Mesenchymal stem cell (in vitro differentiated cells and primary cell): ENCODE measurements around the gene METTL25B.

Experiments
- DNase-seq: peaks from one replicate; pipeline ENCODE4 v3.0.0-alpha.2; 2013
- H2AFZ ChIP-seq: one replicate; pipeline ENCODE4 v1.6.1; 2013; ENCODE audit warnings: low read depth, mild to moderate bottlenecking, control low read depth, inconsistent platforms, low read length, moderate library complexity
- H2AK5ac ChIP-seq: 2 replicates; pipeline ENCODE4 v1.6.1; 2013; ENCODE audit warnings: low read length, moderate library complexity, mild to moderate bottlenecking, inconsistent platforms; ENCODE audit not compliant: severe bottlenecking
- H2BK120ac ChIP-seq: one replicate; pipeline ENCODE4 v1.6.1; 2013; ENCODE audit warnings: low read depth, mild to moderate bottlenecking, inconsistent platforms, low read length, moderate library complexity
- H2BK12ac ChIP-seq, 2 experiments: one replicate each; pipeline ENCODE4 v1.6.1; 2013; ENCODE audit warnings: inconsistent platforms in 2 of 2, low read length in 2 of 2, mild to moderate bottlenecking in 2 of 2, moderate library complexity in 2 of 2, control low read depth in 1 of 2
- H2BK15ac ChIP-seq: one replicate; pipeline ENCODE4 v1.6.1; 2013; ENCODE audit warnings: mild to moderate bottlenecking, low read depth, inconsistent platforms; ENCODE audit not compliant: poor library complexity, severe bottlenecking
- H2BK5ac ChIP-seq: 2 replicates; pipeline ENCODE4 v1.6.1; 2013; ENCODE audit warnings: low read depth, mild to moderate bottlenecking, low read length, control low read depth, inconsistent platforms; ENCODE audit not compliant: poor library complexity, severe bottlenecking
- H3K14ac ChIP-seq, 2 experiments: one replicate each; pipeline ENCODE4 v1.6.1; 2013; ENCODE audit warnings: inconsistent platforms in 2 of 2, low read length in 2 of 2, control low read depth in 1 of 2, mild to moderate bottlenecking in 1 of 2, moderate library complexity in 1 of 2
- H3K18ac ChIP-seq, 2 experiments: one replicate each; pipeline ENCODE4 v1.6.1; 2013; ENCODE audit warnings: inconsistent platforms in 2 of 2, low read length in 2 of 2, control low read depth in 1 of 2, low read depth in 1 of 2, mild to moderate bottlenecking in 1 of 2
- H3K23ac ChIP-seq, 2 experiments: one replicate each; pipeline ENCODE4 v1.6.1; 2013; ENCODE audit warnings: inconsistent platforms in 2 of 2, low read length in 2 of 2, mild to moderate bottlenecking in 2 of 2, moderate library complexity in 2 of 2, control low read depth in 1 of 2
- H3K27ac ChIP-seq: 2 replicates; pipeline ENCODE4 v1.5.1; 2013; ENCODE audit warnings: mild to moderate bottlenecking, moderate library complexity, low read length, control low read depth, inconsistent platforms; ENCODE audit not compliant: poor library complexity, severe bottlenecking
- H3K27me3 ChIP-seq, 2 experiments: 2 replicates each; pipeline versions ENCODE4 v1.6.1 to v1.7.0; 2013; ENCODE audit warnings: low read length in 2 of 2, mild to moderate bottlenecking in 2 of 2, moderate library complexity in 2 of 2, control low read depth in 1 of 2, inconsistent platforms in 1 of 2; ENCODE audit not compliant: control insufficient read depth in 1 of 2, insufficient read depth in 1 of 2
- H3K36me3 ChIP-seq, 2 experiments: 2 replicates each; pipeline versions ENCODE4 v1.6.1 to v1.7.0; 2013; ENCODE audit warnings: low read length in 2 of 2, control low read depth in 1 of 2, inconsistent platforms in 1 of 2, low read depth in 1 of 2, mild to moderate bottlenecking in 1 of 2; ENCODE audit not compliant: insufficient read depth in 2 of 2, control insufficient read depth in 1 of 2
- H3K4ac ChIP-seq, 2 experiments: one replicate each; pipeline ENCODE4 v1.6.1; 2013; ENCODE audit warnings: inconsistent platforms in 2 of 2, low read length in 2 of 2, mild to moderate bottlenecking in 2 of 2, moderate library complexity in 2 of 2, control low read depth in 1 of 2, low read depth in 1 of 2
- H3K4me1 ChIP-seq: 2 replicates; pipeline ENCODE4 v1.6.1; 2013; ENCODE audit warnings: low read depth, low read length, control low read depth; ENCODE audit not compliant: control insufficient read depth, insufficient read depth
- H3K4me2 ChIP-seq: 2 replicates; pipeline ENCODE4 v1.6.1; 2013; ENCODE audit warnings: low read length, mild to moderate bottlenecking, inconsistent platforms; ENCODE audit not compliant: poor library complexity, severe bottlenecking
- H3K4me3 ChIP-seq, 2 experiments: 2 replicates each; pipeline versions ENCODE4 v1.5.1 to v1.7.0; 2013; ENCODE audit warnings: low read length in 2 of 2, mild to moderate bottlenecking in 2 of 2, control low read depth in 1 of 2, low read depth in 1 of 2; ENCODE audit not compliant: insufficient read depth in 1 of 2
- H3K79me1 ChIP-seq: replicated peaks from 2 replicates; pipeline ENCODE4 v1.6.1; 2013; ENCODE audit warnings: mild to moderate bottlenecking, control low read depth, low read length, inconsistent platforms; ENCODE audit not compliant: poor library complexity, severe bottlenecking
- H3K9ac ChIP-seq: 2 replicates; pipeline ENCODE4 v1.7.0; 2013; ENCODE audit warnings: mild to moderate bottlenecking, low read length, moderate library complexity
- H3K9me3 ChIP-seq: 2 replicates; pipeline ENCODE4 v1.7.0; 2013; ENCODE audit warnings: mild to moderate bottlenecking, low read length; ENCODE audit not compliant: control insufficient read depth
- H4K8ac ChIP-seq: one replicate; pipeline ENCODE4 v1.6.1; 2013; ENCODE audit warnings: inconsistent platforms, mild to moderate bottlenecking, low read length, moderate library complexity
- H4K91ac ChIP-seq: one replicate; pipeline ENCODE4 v1.6.1; 2013; ENCODE audit warnings: mild to moderate bottlenecking, low read length, inconsistent platforms
- WGBS: methylation state at CpG from one replicate; pipeline ENCODE4 v1.1.7; 2013; ENCODE audit warnings: mixed read lengths; 5-methylcytosine and 5-hydroxymethylcytosine counted together

The METTL25B gene

GRCh38 chr1:156703336-156703735 is 24.9 kb upstream of the METTL25B start:
- Histone ChIP-seq H3K14ac (no peak overlapping the region), H2BK120ac (no peak overlapping the region), H3K4ac (no peak overlapping the region), H4K91ac (no peak overlapping the region), H2AK5ac (no peak overlapping the region), H2BK12ac (no peak overlapping the region), H3K4me1 (peaks cover 52% of the 10 kb centered on the region), H2AFZ (no peak overlapping the region), H3K36me3 (peaks cover 18 to 36% of the 10 kb centered on the region in 2 experiments), H2BK5ac (no peak overlapping the region), H3K27me3 (peaks cover 0 to 34% of the 10 kb centered on the region in 2 experiments), H3K79me1 (no peaks in the 10 kb centered on the region), H3K4me3 (peak overlapping the region in 1 of 2 experiments; percentile 85), H3K4me2 (no peak overlapping the region), H4K8ac (no peak overlapping the region), H2BK15ac (no peak overlapping the region), H3K9ac (peak overlapping the region; percentile 89), H3K27ac (no peak overlapping the region), H3K23ac (no peak overlapping the region), H3K18ac (no peak overlapping the region), H3K9me3 (no peaks in the 10 kb centered on the region)
- 100% methylated on average over 2 of the region's 4 CpGs for WGBS
- no peak for DNase-seq

- 35% methylated on average over 4 of the region's 4 CpGs for whole genome bisulfite sequencing
- H3K4me2 ChIP-seq = peak overlapping the region; percentile 13
- H2AFZ ChIP-seq = no peak overlapping the region
- no peaks in the 10 kb centered on the region for H3K79me1 ChIP-seq
- H3K36me3 ChIP-seq = peaks cover 18 to 32% of the 10 kb centered on the region in 2 experiments
- DNase-seq = no peak
- H3K18ac ChIP-seq = no peak overlapping the region
- H3K27ac ChIP-seq = no peak overlapping the region
- no peak overlapping the region for H3K14ac ChIP-seq
- H3K4ac ChIP-seq = no peak overlapping the region
- no peak overlapping the region for H4K8ac ChIP-seq
- H3K4me3 ChIP-seq = peak overlapping the region in 1 of 2 experiments; percentile 85
- H4K91ac ChIP-seq = no peak overlapping the region
- H2AK5ac ChIP-seq = no peak overlapping the region
- H3K23ac ChIP-seq = no peak overlapping the region
- no peak overlapping the region for H2BK15ac ChIP-seq
- H2BK12ac ChIP-seq = no peak overlapping the region
- H2BK120ac ChIP-seq = no peak overlapping the region
- peak overlapping the region; percentile 89 for H3K9ac ChIP-seq
- H3K27me3 ChIP-seq = peaks cover 0 to 34% of the 10 kb centered on the region in 2 experiments
- H2BK5ac ChIP-seq = no peak overlapping the region
- no peaks in the 10 kb centered on the region for H3K9me3 ChIP-seq
- peaks cover 52% of the 10 kb centered on the region for H3K4me1 ChIP-seq
Observed at GRCh38 chr1:156703741-156704140, 24.5 kb upstream of the METTL25B start.

- Histone ChIP-seq H2BK15ac (no peak overlapping the region), H3K14ac (peak overlapping the region in 1 of 2 experiments; percentile 57), H4K91ac (no peak overlapping the region), H2AK5ac (peak overlapping the region; percentile 15), H3K9me3 (no peaks in the 10 kb centered on the region), H4K8ac (no peak overlapping the region), H3K23ac (no peak overlapping the region), H3K4ac (no peak overlapping the region), H2BK120ac (no peak overlapping the region), H3K4me2 (peak overlapping the region; percentile 17), H2BK12ac (peak overlapping the region in 1 of 2 experiments; percentile 87), H3K18ac (peak overlapping the region; percentile 37 to 88), H2BK5ac (no peak overlapping the region), H3K27me3 (peaks cover 0 to 32% of the 10 kb centered on the region in 2 experiments), H3K27ac (no peak overlapping the region), H2AFZ (no peak overlapping the region), H3K36me3 (peaks cover 14 to 27% of the 10 kb centered on the region in 2 experiments), H3K4me1 (peaks cover 54% of the 10 kb centered on the region), H3K9ac (peak overlapping the region; percentile 89), H3K4me3 (peak overlapping the region in 1 of 2 experiments; percentile 85), H3K79me1 (no peaks in the 10 kb centered on the region)
- DNase-seq = no peak
- 44% methylated on average over 9 of the region's 10 CpGs for WGBS
Observed at GRCh38 chr1:156704166-156704711, 24.0 kb upstream of the METTL25B start.

- no peak overlapping the region for H3K27ac ChIP-seq
- H4K91ac ChIP-seq = peak overlapping the region; percentile 71
- no peaks in the 10 kb centered on the region for H3K9me3 ChIP-seq
- under 1% methylated on average over 29 of the region's 29 CpGs for WGBS
- peak overlapping the region in 1 of 2 experiments; percentile 49 for H3K14ac ChIP-seq
- H3K27me3 ChIP-seq = peaks cover 0 to 31% of the 10 kb centered on the region in 2 experiments
- peak overlapping the region; percentile 87 for H3K4me2 ChIP-seq
- peak overlapping the region; percentile 52 for H2BK120ac ChIP-seq
- peak; percentile 73 for DNase-seq
- peak overlapping the region; percentile 40 for H2BK15ac ChIP-seq
- peaks cover 9 to 20% of the 10 kb centered on the region in 2 experiments for H3K36me3 ChIP-seq
- no peak overlapping the region for H2BK5ac ChIP-seq
- peak overlapping the region in 1 of 2 experiments; percentile 60 for H2BK12ac ChIP-seq
- H3K4me1 ChIP-seq = peaks cover 59% of the 10 kb centered on the region
- H3K9ac ChIP-seq = peak overlapping the region; percentile 89
- H2AFZ ChIP-seq = no peak overlapping the region
- peak overlapping the region; percentile 57 to 72 for H3K4ac ChIP-seq
- peak overlapping the region; percentile 44 to 88 for H3K18ac ChIP-seq
- no peak overlapping the region for H2AK5ac ChIP-seq
- H3K4me3 ChIP-seq = peak overlapping the region; percentile 35 to 85
- H3K23ac ChIP-seq = peak overlapping the region in 1 of 2 experiments; percentile 77
- H4K8ac ChIP-seq = peak overlapping the region; percentile 86
- H3K79me1 ChIP-seq = no peaks in the 10 kb centered on the region
Observed at GRCh38 chr1:156704930-156705320, 23.3 kb upstream of the METTL25B start.
